HUES48 (cell line): ENCODE results near the gene OPRM1.

Experiments used
- H3K27ac ChIP-seq: one replicate; pipeline ENCODE4 v1.7.0; 2013; ENCODE audit warnings: low read depth, low read length, inconsistent platforms
- H3K27me3 ChIP-seq: 2 replicates; pipeline ENCODE4 v1.6.1; 2013; ENCODE audit warnings: mild to moderate bottlenecking, low read length; ENCODE audit not compliant: control insufficient read depth, insufficient read depth
- H3K36me3 ChIP-seq: 2 replicates; pipeline ENCODE4 v1.6.1; 2013; ENCODE audit warnings: low read length; ENCODE audit not compliant: control insufficient read depth, insufficient read depth
- H3K4me1 ChIP-seq: 2 replicates; pipeline ENCODE4 v1.6.1; 2013; ENCODE audit warnings: mild to moderate bottlenecking, low read length; ENCODE audit not compliant: control insufficient read depth, insufficient read depth
- H3K4me3 ChIP-seq: 2 replicates; pipeline ENCODE4 v1.5.1; 2013; ENCODE audit warnings: mild to moderate bottlenecking, low read depth, low read length
- H3K9ac ChIP-seq: 2 replicates; pipeline ENCODE4 v1.6.1; 2013; ENCODE audit warnings: mild to moderate bottlenecking, low read depth, low read length, moderate library complexity
- H3K9me3 ChIP-seq: 2 replicates; pipeline ENCODE4 v1.6.1; 2013; ENCODE audit warnings: low read length; ENCODE audit not compliant: control insufficient read depth, insufficient read depth

Gene OPRM1

GRCh38 chr6:154227862-154228520, 189.0 kb downstream of the OPRM1 start:
- no peaks in the 10 kb centered on the region for H3K9me3 ChIP-seq
- no peak overlapping the region for H3K4me3 ChIP-seq
- no peak overlapping the region for H3K27ac ChIP-seq
- no peaks in the 10 kb centered on the region for H3K36me3 ChIP-seq
- no peaks in the 10 kb centered on the region for H3K4me1 ChIP-seq
- H3K9ac ChIP-seq = no peak overlapping the region
- H3K27me3 ChIP-seq = no peaks in the 10 kb centered on the region

- H3K4me3 ChIP-seq = no peak overlapping the region
- no peaks in the 10 kb centered on the region for H3K4me1 ChIP-seq
- H3K27me3 ChIP-seq = no peaks in the 10 kb centered on the region
- H3K27ac ChIP-seq = no peak overlapping the region
- no peaks in the 10 kb centered on the region for H3K36me3 ChIP-seq
- H3K9ac ChIP-seq = no peak overlapping the region
- H3K9me3 ChIP-seq = no peaks in the 10 kb centered on the region
These were observed 189.5 kb downstream of the OPRM1 start for GRCh38 chr6:154228521-154228905.

DNA sequence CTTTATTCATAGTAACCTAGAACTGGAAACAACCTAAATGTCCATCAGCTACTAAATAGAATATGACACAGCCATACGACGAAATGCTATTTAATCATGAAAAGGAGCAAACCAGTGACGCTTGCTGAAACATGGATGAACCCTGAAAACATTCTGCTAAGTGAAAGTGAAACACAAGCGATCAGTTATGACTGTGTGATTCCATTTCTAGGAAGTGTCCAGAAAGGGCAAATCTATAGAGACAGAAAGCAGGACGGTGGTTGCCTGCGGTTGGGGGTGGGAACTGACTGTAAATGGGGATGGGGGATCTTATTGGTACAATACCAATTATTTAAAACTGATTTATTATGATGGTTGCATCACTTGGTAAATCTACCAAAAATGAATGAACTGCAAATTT, 190.7 kb downstream of the OPRM1 start:
- H3K4me3 ChIP-seq = no peak overlapping the region
- no peak overlapping the region for H3K27ac ChIP-seq
- H3K27me3 ChIP-seq = no peaks in the 10 kb centered on the region
- no peaks in the 10 kb centered on the region for H3K4me1 ChIP-seq
- no peaks in the 10 kb centered on the region for H3K36me3 ChIP-seq
- no peak overlapping the region for H3K9ac ChIP-seq
- no peaks in the 10 kb centered on the region for H3K9me3 ChIP-seq

- Histone ChIP-seq H3K27ac (no peak overlapping the region), H3K4me3 (no peak overlapping the region), H3K4me1 (no peaks in the 10 kb centered on the region), H3K9me3 (no peaks in the 10 kb centered on the region), H3K9ac (no peak overlapping the region), H3K27me3 (no peaks in the 10 kb centered on the region), H3K36me3 (no peaks in the 10 kb centered on the region)
These were observed 191.4 kb downstream of the OPRM1 start for GRCh38 chr6:154230393-154230792.

- H3K9me3 ChIP-seq = no peaks in the 10 kb centered on the region
- no peak overlapping the region for H3K27ac ChIP-seq
- no peaks in the 10 kb centered on the region for H3K27me3 ChIP-seq
- H3K4me1 ChIP-seq = no peaks in the 10 kb centered on the region
- no peak overlapping the region for H3K4me3 ChIP-seq
- no peaks in the 10 kb centered on the region for H3K36me3 ChIP-seq
- no peak overlapping the region for H3K9ac ChIP-seq
These were observed 192.0 kb downstream of the OPRM1 start for GRCh38 chr6:154230910-154231595.

DNA sequence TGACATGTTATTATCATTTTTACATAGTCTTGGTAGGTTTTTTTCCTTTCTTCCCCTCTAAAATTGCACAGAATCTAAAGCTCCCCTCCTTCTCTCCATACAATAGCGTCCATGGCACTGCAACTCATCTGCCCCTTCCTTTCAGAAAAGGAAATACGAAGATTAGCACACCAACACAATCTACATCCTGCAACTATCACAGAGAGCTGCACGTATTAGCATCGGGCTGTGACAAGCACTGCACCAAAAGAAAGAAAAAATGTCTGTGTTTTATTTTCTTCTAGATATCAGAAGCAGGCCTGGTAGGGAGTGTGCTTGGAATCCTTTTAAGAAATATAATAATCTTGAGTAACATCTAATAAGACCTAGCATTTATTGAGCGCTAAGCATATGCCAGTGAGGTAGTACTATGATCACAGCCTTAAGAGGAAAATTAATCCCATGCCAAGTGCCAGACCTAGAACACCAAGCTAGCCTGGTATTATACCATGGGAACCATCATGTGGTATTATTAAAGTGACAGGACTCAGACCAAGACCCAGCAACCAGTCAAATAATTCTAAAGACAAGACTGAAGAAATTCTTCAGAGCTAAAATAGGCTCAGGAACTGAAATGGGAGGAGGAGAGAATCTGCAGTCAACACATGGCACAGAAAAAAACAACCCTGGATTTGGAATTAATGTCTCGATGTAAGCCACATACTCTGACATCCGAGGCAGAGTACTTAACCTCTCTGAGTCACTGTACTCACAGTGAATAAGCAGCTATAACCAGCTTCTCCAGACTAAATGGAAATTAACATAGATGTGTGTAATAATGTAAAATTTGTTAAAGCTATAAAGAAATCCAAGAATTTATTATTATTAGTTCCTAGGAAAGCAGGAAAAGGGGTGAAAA, 193.2 kb downstream of the OPRM1 start:
- no peaks in the 10 kb centered on the region for H3K27me3 ChIP-seq
- H3K9me3 ChIP-seq = no peaks in the 10 kb centered on the region
- no peak overlapping the region for H3K4me3 ChIP-seq
- no peak overlapping the region for H3K27ac ChIP-seq
- no peaks in the 10 kb centered on the region for H3K36me3 ChIP-seq
- no peaks in the 10 kb centered on the region for H3K4me1 ChIP-seq
- no peak overlapping the region for H3K9ac ChIP-seq

DNA sequence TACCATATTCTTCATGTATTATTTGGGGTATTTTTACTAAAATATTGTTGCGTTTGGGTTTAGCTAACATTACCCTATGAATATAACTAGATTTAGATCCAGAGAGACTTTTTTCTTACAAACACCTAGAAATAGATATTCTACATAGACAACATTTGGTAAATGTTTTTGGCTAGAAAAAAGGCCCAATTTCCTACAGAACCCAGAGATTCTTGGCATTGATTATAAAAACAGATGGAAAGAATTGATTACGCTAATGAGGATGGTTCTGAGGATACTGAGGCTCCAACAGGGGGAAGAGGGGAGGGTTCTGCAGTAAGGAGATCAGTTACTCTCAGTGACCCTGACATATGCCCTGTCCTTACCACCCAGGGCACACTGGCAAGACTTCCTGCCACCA, 194.3 kb downstream of the OPRM1 start:
- H3K27ac ChIP-seq = no peak overlapping the region
- H3K4me1 ChIP-seq = no peaks in the 10 kb centered on the region
- H3K9me3 ChIP-seq = no peaks in the 10 kb centered on the region
- no peaks in the 10 kb centered on the region for H3K36me3 ChIP-seq
- no peaks in the 10 kb centered on the region for H3K27me3 ChIP-seq
- H3K9ac ChIP-seq = no peak overlapping the region
- no peak overlapping the region for H3K4me3 ChIP-seq

- Histone ChIP-seq H3K27me3 (no peaks in the 10 kb centered on the region), H3K27ac (no peak overlapping the region), H3K4me1 (no peaks in the 10 kb centered on the region)
These were observed 195.2 kb downstream of the OPRM1 start for GRCh38 chr6:154234019-154234772.

GRCh38 chr6:154236646-154237301, 197.7 kb downstream of the OPRM1 start:
- Histone ChIP-seq H3K27me3 (no peaks in the 10 kb centered on the region), H3K27ac (no peak overlapping the region), H3K4me3 (no peak overlapping the region), H3K36me3 (no peaks in the 10 kb centered on the region), H3K4me1 (no peaks in the 10 kb centered on the region), H3K9ac (no peak overlapping the region), H3K9me3 (no peaks in the 10 kb centered on the region)

More at GRCh38 chr6:154234019-154234772, 195.2 kb downstream of the OPRM1 start:
- no peak overlapping the region for H3K9ac ChIP-seq
- no peaks in the 10 kb centered on the region for H3K9me3 ChIP-seq
- H3K4me3 ChIP-seq = no peak overlapping the region
- H3K36me3 ChIP-seq = no peaks in the 10 kb centered on the region

- Histone ChIP-seq H3K4me1 (peaks cover 3% of the 10 kb centered on the region; the same call in 1 of the 2 replicates), H3K36me3 (no peaks in the 10 kb centered on the region), H3K27me3 (no peaks in the 10 kb centered on the region), H3K9ac (no peak overlapping the region), H3K27ac (no peak overlapping the region), H3K4me3 (no peak overlapping the region), H3K9me3 (no peaks in the 10 kb centered on the region)
These were observed 199.8 kb downstream of the OPRM1 start for GRCh38 chr6:154238831-154239230.
